H9 (cell line): ENCODE results near the gene IGF1R. TPM values are rescaled to one million over a fixed set of nuclear protein-coding genes. Genes with fewer than 3 reads are reported as not detected.

Experiments
- DNase-seq: peaks from one replicate; pipeline ENCODE4 v3.0.0-alpha.2; 2017
- H2AFZ ChIP-seq: one replicate; pipeline ENCODE4 v1.6.1; 2013; ENCODE audit warnings: mild to moderate bottlenecking, low read length, control low read depth, moderate library complexity
- H2AK5ac ChIP-seq: 2 replicates; pipeline ENCODE4 v1.6.1; 2013; ENCODE audit warnings: low read length, control low read depth, mixed read lengths; ENCODE audit not compliant: insufficient read length
- H2BK120ac ChIP-seq: one replicate; pipeline ENCODE4 v1.6.1; 2013; ENCODE audit warnings: low read depth, mild to moderate bottlenecking, low read length, control low read depth, inconsistent platforms; ENCODE audit not compliant: poor library complexity, severe bottlenecking
- H2BK12ac ChIP-seq: 2 replicates; pipeline ENCODE4 v1.6.1; 2013; ENCODE audit warnings: low read length, control low read depth, mixed read lengths, low read depth; ENCODE audit not compliant: insufficient read length
- H2BK15ac ChIP-seq: 2 replicates; pipeline ENCODE4 v1.6.1; 2013; ENCODE audit warnings: low read depth, low read length, control low read depth
- H2BK20ac ChIP-seq: one replicate; pipeline ENCODE4 v1.6.1; 2013; ENCODE audit warnings: low read depth, mild to moderate bottlenecking, low read length, control low read depth, inconsistent platforms; ENCODE audit not compliant: poor library complexity, severe bottlenecking
- H2BK5ac ChIP-seq: 2 replicates; pipeline ENCODE4 v1.6.1; 2013; ENCODE audit warnings: low read length, control low read depth, mixed read lengths; ENCODE audit not compliant: insufficient read length
- H3K14ac ChIP-seq: 2 replicates; pipeline ENCODE4 v1.6.1; 2013; ENCODE audit warnings: low read length, control low read depth; ENCODE audit not compliant: insufficient read depth
- H3K18ac ChIP-seq: 2 replicates; pipeline ENCODE4 v1.6.1; 2013; ENCODE audit warnings: low read depth, mild to moderate bottlenecking, mixed read lengths, low read length, control low read depth; ENCODE audit not compliant: insufficient read length
- H3K23ac ChIP-seq: 2 replicates; pipeline ENCODE4 v1.6.1; 2013; ENCODE audit warnings: low read length, control low read depth, mixed read lengths, low read depth; ENCODE audit not compliant: insufficient read length
- H3K23me2 ChIP-seq: 2 replicates; pipeline ENCODE4 v1.6.1; 2013; ENCODE audit warnings: low read depth, mild to moderate bottlenecking, mixed read lengths, low read length, control low read depth; ENCODE audit not compliant: insufficient read length, poor library complexity, severe bottlenecking
- H3K27ac ChIP-seq: 2 replicates; pipeline ENCODE4 v1.5.1; 2013; ENCODE audit warnings: low read length, control low read depth, mixed read lengths, low read depth; ENCODE audit not compliant: insufficient read length
- H3K27me3 ChIP-seq: 2 replicates; pipeline ENCODE4 v1.6.1; 2013; ENCODE audit warnings: low read length, control low read depth, inconsistent platforms; ENCODE audit not compliant: insufficient read depth
- H3K4ac ChIP-seq: 2 replicates; pipeline ENCODE4 v1.6.1; 2013; ENCODE audit warnings: low read depth, mild to moderate bottlenecking, control low read depth, inconsistent platforms, low read length, moderate library complexity
- H3K4me1 ChIP-seq: 2 replicates; pipeline ENCODE4 v1.6.1; 2013; ENCODE audit warnings: low read length, control low read depth, inconsistent platforms; ENCODE audit not compliant: insufficient read depth
- H3K4me2 ChIP-seq: 2 replicates; pipeline ENCODE4 v1.6.1; 2013; ENCODE audit warnings: low read length, control low read depth, mixed read lengths; ENCODE audit not compliant: insufficient read length, insufficient read depth
- H3K56ac ChIP-seq: 2 replicates; pipeline ENCODE4 v1.6.1; 2013; ENCODE audit warnings: low read depth, mild to moderate bottlenecking, mixed read lengths, low read length, control low read depth; ENCODE audit not compliant: insufficient read length
- H3K79me1 ChIP-seq: 2 replicates; pipeline ENCODE4 v1.6.1; 2013; ENCODE audit warnings: low read depth, mild to moderate bottlenecking, moderate library complexity, low read length, control low read depth, inconsistent platforms; ENCODE audit not compliant: insufficient read depth, poor library complexity, severe bottlenecking
- H3K79me2 ChIP-seq: 2 replicates; pipeline ENCODE4 v1.6.1; 2013; ENCODE audit warnings: low read length, control low read depth, inconsistent platforms; ENCODE audit not compliant: insufficient read depth
- H3K9ac ChIP-seq: 2 replicates; pipeline ENCODE4 v1.6.1; 2013; ENCODE audit warnings: low read length, control low read depth, mixed read lengths; ENCODE audit not compliant: insufficient read length; ENCODE audit errors: extremely low read depth
- H3K9me3 ChIP-seq: one replicate; pipeline ENCODE4 v1.6.1; 2013; ENCODE audit warnings: low read depth, low read length, inconsistent platforms; ENCODE audit not compliant: control insufficient read depth
- H3T11ph ChIP-seq: one replicate; pipeline ENCODE4 v1.6.1; 2013; ENCODE audit warnings: mild to moderate bottlenecking, low read length, control low read depth, inconsistent platforms
- H4K20me1 ChIP-seq: one replicate; pipeline ENCODE4 v1.6.1; 2013; ENCODE audit not compliant: control insufficient read depth, insufficient read length, insufficient read depth
- H4K5ac ChIP-seq: 2 replicates; pipeline ENCODE4 v1.6.1; 2013; ENCODE audit warnings: low read depth, mild to moderate bottlenecking, mixed read lengths, low read length, control low read depth; ENCODE audit not compliant: insufficient read length
- H4K8ac ChIP-seq: replicated peaks from 2 replicates; pipeline ENCODE4 v1.6.1; 2013; ENCODE audit warnings: low read length, control low read depth, mixed read lengths, low read depth; ENCODE audit not compliant: insufficient read length
- H4K91ac ChIP-seq: 2 replicates; pipeline ENCODE4 v1.6.1; 2013; ENCODE audit warnings: low read depth, mild to moderate bottlenecking, moderate library complexity, mixed read lengths, low read length, control low read depth; ENCODE audit not compliant: insufficient read length
- H3K27ac Mint-ChIP-seq, 3 experiments: 2 replicates in 2 of 3; 3 replicates in 1 of 3; pipeline ENCODE4 v1.8.0; 2020 to 2021; ENCODE audit warnings: mixed read lengths in 3 of 3, mild to moderate bottlenecking in 1 of 3, moderate library complexity in 1 of 3
- H3K27me3 Mint-ChIP-seq: 2 replicates; pipeline ENCODE4 v1.8.0; 2021; ENCODE audit warnings: low read depth, mild to moderate bottlenecking, moderate library complexity, mixed read lengths
- H3K36me3 Mint-ChIP-seq, 3 experiments: 2 replicates in 2 of 3; 3 replicates in 1 of 3; pipeline ENCODE4 v1.8.0; 2020 to 2021; ENCODE audit warnings: low read depth in 3 of 3, mixed read lengths in 3 of 3; ENCODE audit not compliant: insufficient read depth in 1 of 3
- H3K4me1 Mint-ChIP-seq, 2 experiments: 2 replicates each; pipeline ENCODE4 v1.8.0; 2020; ENCODE audit warnings: mixed read lengths in 2 of 2
- H3K4me3 Mint-ChIP-seq, 2 experiments: 2 replicates in 1 of 2; 3 replicates in 1 of 2; pipeline ENCODE4 v1.8.0; 2020 to 2021; ENCODE audit warnings: mild to moderate bottlenecking in 2 of 2, mixed read lengths in 2 of 2, moderate library complexity in 1 of 2
- H3K9me3 Mint-ChIP-seq, 2 experiments: 2 replicates in 1 of 2; 3 replicates in 1 of 2; pipeline ENCODE4 v1.8.0; 2020; ENCODE audit warnings: mild to moderate bottlenecking in 2 of 2, mixed read lengths in 2 of 2, moderate library complexity in 1 of 2
- WGBS: extraction: QIAGEN DNeasy Blood & Tissue Kit; methylation state at CpG from one replicate; pipeline ENCODE4 v1.1.7; 2013; ENCODE audit warnings: missing lambda C conversion rate, low lambda C conversion rate, mixed read lengths; ENCODE audit not compliant: insufficient read length; ENCODE audit errors: extremely low coverage; 5-methylcytosine and 5-hydroxymethylcytosine counted together
- total RNA-seq: library from RNA; stranded (reverse); gene quantifications from 2 replicates; pipeline ENCODE4 v1.2.1, GENCODE V29; 2021
- TF ChIP-seq, protein P1 (sequence below): fragments of 200-600 bp; sonication (generic); conservative IDR thresholded peaks from 3 replicates; pipeline ENCODE4 v1.8.0; 2021; ENCODE audit warnings: antibody characterized with exemption, mild to moderate bottlenecking

Gene IGF1R
- total RNA-seq, 1 experiment from 2014 or later: 70.0 TPM

DNA sequence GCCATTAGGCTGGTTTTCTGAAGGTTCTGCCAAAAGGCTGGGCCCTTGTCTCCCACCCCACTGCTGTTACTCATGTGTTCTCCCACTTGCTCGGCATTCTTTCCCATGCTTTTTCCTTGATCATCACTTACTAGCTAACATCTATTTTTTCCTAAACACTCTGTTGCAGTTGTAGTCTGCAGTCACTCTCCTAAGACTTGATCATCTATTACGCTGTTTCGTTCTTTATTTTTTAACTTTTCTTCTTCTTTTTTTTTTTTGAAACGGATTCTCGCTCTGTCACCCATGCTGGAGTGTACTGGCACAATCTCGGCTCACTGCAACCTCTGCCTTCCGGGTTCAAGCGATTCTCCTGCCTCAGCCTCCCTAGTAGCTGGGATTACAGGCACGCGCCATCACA is 176.3 kb downstream of the IGF1R start:
- no peak for DNase-seq
- Histone ChIP-seq H2BK15ac (no peak overlapping the region), H3K23me2 (no peaks in the 10 kb centered on the region), H4K5ac (no peak overlapping the region), H3K56ac (no peak overlapping the region), H3K9me3 (no peaks in the 10 kb centered on the region), H4K20me1 (peaks cover 2% of the 10 kb centered on the region), H2BK12ac (no peak overlapping the region), H3K27ac (no peak overlapping the region), H3K18ac (no peak overlapping the region), H3K4ac (no peak overlapping the region), H3K23ac (no peak overlapping the region), H4K8ac (no peak overlapping the region), H2AFZ (no peak overlapping the region), H3K4me1 (peaks cover 25% of the 10 kb centered on the region; the same call in 1 of the 2 replicates), H2BK120ac (no peak overlapping the region), H2AK5ac (no peak overlapping the region), H3K14ac (no peak overlapping the region), H3K9ac (no peak overlapping the region), H3K79me2 (peaks cover 17% of the 10 kb centered on the region; the same call in 1 of the 2 replicates), H3K4me2 (no peak overlapping the region), H3T11ph (no peak overlapping the region), H3K27me3 (no peaks in the 10 kb centered on the region), H3K79me1 (peaks cover 8% of the 10 kb centered on the region), H2BK5ac (no peak overlapping the region), H4K91ac (no peak overlapping the region), H2BK20ac (no peak overlapping the region)
- TF ChIP-seq, protein P1, sequence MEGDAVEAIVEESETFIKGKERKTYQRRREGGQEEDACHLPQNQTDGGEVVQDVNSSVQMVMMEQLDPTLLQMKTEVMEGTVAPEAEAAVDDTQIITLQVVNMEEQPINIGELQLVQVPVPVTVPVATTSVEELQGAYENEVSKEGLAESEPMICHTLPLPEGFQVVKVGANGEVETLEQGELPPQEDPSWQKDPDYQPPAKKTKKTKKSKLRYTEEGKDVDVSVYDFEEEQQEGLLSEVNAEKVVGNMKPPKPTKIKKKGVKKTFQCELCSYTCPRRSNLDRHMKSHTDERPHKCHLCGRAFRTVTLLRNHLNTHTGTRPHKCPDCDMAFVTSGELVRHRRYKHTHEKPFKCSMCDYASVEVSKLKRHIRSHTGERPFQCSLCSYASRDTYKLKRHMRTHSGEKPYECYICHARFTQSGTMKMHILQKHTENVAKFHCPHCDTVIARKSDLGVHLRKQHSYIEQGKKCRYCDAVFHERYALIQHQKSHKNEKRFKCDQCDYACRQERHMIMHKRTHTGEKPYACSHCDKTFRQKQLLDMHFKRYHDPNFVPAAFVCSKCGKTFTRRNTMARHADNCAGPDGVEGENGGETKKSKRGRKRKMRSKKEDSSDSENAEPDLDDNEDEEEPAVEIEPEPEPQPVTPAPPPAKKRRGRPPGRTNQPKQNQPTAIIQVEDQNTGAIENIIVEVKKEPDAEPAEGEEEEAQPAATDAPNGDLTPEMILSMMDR: no peak
- Mint-ChIP-seq H3K27me3 (no peaks in the 10 kb centered on the region), H3K27ac (peak overlapping the region in 1 of 3 experiments; percentile 41; a peak in 3 of 7 replicates), H3K9me3 (peaks cover 6 to 9% of the 10 kb centered on the region in 2 experiments), H3K4me1 (peaks cover 82 to 83% of the 10 kb centered on the region in 2 experiments), H3K36me3 (peaks cover 6 to 15% (median 8%) of the 10 kb centered on the region in 3 experiments; a peak in 6 of 7 replicates), H3K4me3 (no peak overlapping the region)
- no CpG with 5 or more reads among the region's 10 CpGs for WGBS
